ENCODE results near the gene SHOC2. TPM values are rescaled to one million over a fixed set of nuclear protein-coding genes. Genes with fewer than 3 reads are reported as not detected.

Gene SHOC2
- total and polyA plus RNA-seq, 2 of the 4 experiments (the other 2 are of a cell fraction), result 13.4 to 47.5 TPM

DNA sequence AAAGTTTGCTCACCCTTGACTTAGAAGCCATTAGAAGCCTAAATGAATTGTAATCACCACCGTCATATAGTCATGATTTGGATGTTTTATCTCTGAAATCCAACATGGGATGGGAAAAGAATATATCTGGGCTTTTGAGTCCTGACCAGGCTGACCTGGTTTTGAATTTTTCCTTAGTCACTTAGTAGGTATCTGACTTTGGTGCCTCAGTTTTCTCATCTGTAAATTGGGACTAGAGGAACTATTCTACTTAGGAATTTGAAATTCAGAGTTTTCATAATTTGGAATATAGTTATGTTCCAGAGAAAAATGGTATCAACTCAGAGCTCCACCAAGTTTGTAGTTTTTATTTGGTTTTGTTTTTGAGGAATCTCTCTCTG lies 40.9 kb downstream of the SHOC2 start:
- no peak overlapping the region for H3K4ac ChIP-seq (ENCODE audit: low read depth, low read length)
- H4K20me1 ChIP-seq (ENCODE audit: insufficient read depth, low read length), result peaks cover 34% of the 10 kb centered on the region; the same call in 1 of the 2 replicates
- no peak overlapping the region for H2AK9ac ChIP-seq (replicated peaks; ENCODE audit: low read depth, low read length, poor library complexity)
- H2AFZ ChIP-seq (replicated peaks; ENCODE audit: low read length, poor library complexity), result no peak overlapping the region
- CTCF ChIA-PET, result interaction anchor here (0.6 to 0.7 kb wide), 2 partner anchors 137 to 654 kb away, joined by 3 to 4 read pairs; no protein-coding TSS in a partner anchor
- peaks cover 39 to 58% of the 10 kb centered on the region in 2 experiments for H3K79me1 ChIP-seq (ENCODE audit: low read depth in 1 of 2, low read length in 2 of 2)
- H4K8ac ChIP-seq (ENCODE audit: low read depth in 2 of 2, low read length in 2 of 2), result no peak overlapping the region
- H2AK5ac ChIP-seq (ENCODE audit: low read depth, low read length), result no peak overlapping the region
- no peaks in the 10 kb centered on the region for H3K9me1 ChIP-seq (ENCODE audit: insufficient read depth, low read length)
- POLR2A ChIA-PET (ENCODE audit: unreplicated experiment), result no interaction called here
- no peak overlapping the region for H3K9ac ChIP-seq (ENCODE audit: low read depth, low read length)
- H3K9me3 ChIP-seq (ENCODE audit: control insufficient read depth, insufficient read depth, low read length), result no peaks in the 10 kb centered on the region
- no peaks in the 10 kb centered on the region for H3K36me3 ChIP-seq (ENCODE audit: control insufficient read depth, insufficient read depth, low read length)
- DNase-seq, result no peak
- no peak overlapping the region for H2BK15ac ChIP-seq (ENCODE audit: low read depth, low read length)
- ATAC-seq (ENCODE audit: low read depth), result no peak
- in situ Hi-C loops (cut with MboI; ENCODE audit: low sequenced_read_pairs) (no loop called here), intact Hi-C loops (cut with micrococcal nuclease) (no loop called here), dilution Hi-C loops (cut with HindIII; ENCODE audit: low sequenced_read_pairs, unreplicated experiment) (no loop called here)
- no peak overlapping the region for H2BK5ac ChIP-seq (ENCODE audit: low read depth, low read length, poor library complexity, severe bottlenecking)
- H3K27me3 ChIP-seq (ENCODE audit: control insufficient read depth, insufficient read depth, low read length), result no peaks in the 10 kb centered on the region
- BruUV-seq (replicated peaks), result no TSS peak
- H4K5ac ChIP-seq (ENCODE audit: low read depth, low read length), result no peak overlapping the region
- H2BK120ac ChIP-seq (ENCODE audit: low read depth, low read length), result no peak overlapping the region
- H2BK20ac ChIP-seq (ENCODE audit: low read depth, low read length), result no peak overlapping the region
- no CpG with 5 or more reads among the region's 1 CpG for WGBS, 2 experiments (ENCODE audit: extremely low coverage in 2 of 2, insufficient read length in 1 of 2)
- H3K23ac ChIP-seq (ENCODE audit: low read depth, low read length), result no peak overlapping the region
- H3K56ac ChIP-seq (ENCODE audit: extremely low read depth, insufficient read depth, low read length), result no peak overlapping the region
- H3K4me1 ChIP-seq (ENCODE audit: control insufficient read depth, insufficient read depth, low read length), result no peaks in the 10 kb centered on the region; the same call in 1 of the 2 replicates
- H3K4me2 ChIP-seq (ENCODE audit: low read depth, low read length), result no peak overlapping the region
- H3K18ac ChIP-seq (ENCODE audit: low read depth, low read length), result no peak overlapping the region
- no peak overlapping the region for H3K27ac ChIP-seq (ENCODE audit: insufficient read depth, low read length)
- H3K4me3 ChIP-seq (ENCODE audit: insufficient read depth, low read depth, low read length), result no peak overlapping the region
- no peak overlapping the region for H3K14ac ChIP-seq (replicated peaks; ENCODE audit: low read depth, low read length)
- no peak overlapping the region for H4K91ac ChIP-seq (ENCODE audit: insufficient read depth, low read depth, low read length)
- TF ChIP-seq RCOR1 (IDR thresholded peaks at IDR 0.05; ENCODE audit: insufficient replicate concordance, low read length) (no peak), RAD21 (IDR thresholded peaks at IDR 0.05; ENCODE audit: low read length) (no peak), RFX5 (IDR thresholded peaks at IDR 0.05; ENCODE audit: low read depth, low read length) (no peak), POLR2A (IDR thresholded peaks at IDR 0.05; ENCODE audit: low read depth, low read length) (no peak), CEBPB (IDR thresholded peaks at IDR 0.05; ENCODE audit: low read depth, low read length) (no peak), CHD1 (IDR thresholded peaks at IDR 0.05; ENCODE audit: low read depth, low read length) (no peak), BHLHE40 (IDR thresholded peaks at IDR 0.05; ENCODE audit: low read depth, low read length) (no peak), MAFK (IDR thresholded peaks at IDR 0.05; ENCODE audit: low read depth, low read length) (no peak), MAZ (IDR thresholded peaks at IDR 0.05; ENCODE audit: borderline replicate concordance, low read depth, low read length) (no peak), FOS (IDR thresholded peaks at IDR 0.05; ENCODE audit: low read depth, low read length) (no peak), NFE2L2 (IDR thresholded peaks at IDR 0.05; ENCODE audit: low read depth, low read length) (no peak), SMC3 (IDR thresholded peaks at IDR 0.05; ENCODE audit: low read depth, low read length) (no peak), MXI1 (IDR thresholded peaks at IDR 0.05; ENCODE audit: borderline replicate concordance, low read depth, low read length) (no peak)
- TF ChIP-seq, protein P1, sequence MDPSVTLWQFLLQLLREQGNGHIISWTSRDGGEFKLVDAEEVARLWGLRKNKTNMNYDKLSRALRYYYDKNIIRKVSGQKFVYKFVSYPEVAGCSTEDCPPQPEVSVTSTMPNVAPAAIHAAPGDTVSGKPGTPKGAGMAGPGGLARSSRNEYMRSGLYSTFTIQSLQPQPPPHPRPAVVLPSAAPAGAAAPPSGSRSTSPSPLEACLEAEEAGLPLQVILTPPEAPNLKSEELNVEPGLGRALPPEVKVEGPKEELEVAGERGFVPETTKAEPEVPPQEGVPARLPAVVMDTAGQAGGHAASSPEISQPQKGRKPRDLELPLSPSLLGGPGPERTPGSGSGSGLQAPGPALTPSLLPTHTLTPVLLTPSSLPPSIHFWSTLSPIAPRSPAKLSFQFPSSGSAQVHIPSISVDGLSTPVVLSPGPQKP (IDR thresholded peaks at IDR 0.05; ENCODE audit: borderline replicate concordance, low read depth, low read length), result no peak
- TF ChIP-seq, protein P2, sequence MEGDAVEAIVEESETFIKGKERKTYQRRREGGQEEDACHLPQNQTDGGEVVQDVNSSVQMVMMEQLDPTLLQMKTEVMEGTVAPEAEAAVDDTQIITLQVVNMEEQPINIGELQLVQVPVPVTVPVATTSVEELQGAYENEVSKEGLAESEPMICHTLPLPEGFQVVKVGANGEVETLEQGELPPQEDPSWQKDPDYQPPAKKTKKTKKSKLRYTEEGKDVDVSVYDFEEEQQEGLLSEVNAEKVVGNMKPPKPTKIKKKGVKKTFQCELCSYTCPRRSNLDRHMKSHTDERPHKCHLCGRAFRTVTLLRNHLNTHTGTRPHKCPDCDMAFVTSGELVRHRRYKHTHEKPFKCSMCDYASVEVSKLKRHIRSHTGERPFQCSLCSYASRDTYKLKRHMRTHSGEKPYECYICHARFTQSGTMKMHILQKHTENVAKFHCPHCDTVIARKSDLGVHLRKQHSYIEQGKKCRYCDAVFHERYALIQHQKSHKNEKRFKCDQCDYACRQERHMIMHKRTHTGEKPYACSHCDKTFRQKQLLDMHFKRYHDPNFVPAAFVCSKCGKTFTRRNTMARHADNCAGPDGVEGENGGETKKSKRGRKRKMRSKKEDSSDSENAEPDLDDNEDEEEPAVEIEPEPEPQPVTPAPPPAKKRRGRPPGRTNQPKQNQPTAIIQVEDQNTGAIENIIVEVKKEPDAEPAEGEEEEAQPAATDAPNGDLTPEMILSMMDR (conservative IDR thresholded peaks at IDR 0.05; ENCODE audit: low read depth, low read length), result no peak
- TF ChIP-seq, protein P3, sequence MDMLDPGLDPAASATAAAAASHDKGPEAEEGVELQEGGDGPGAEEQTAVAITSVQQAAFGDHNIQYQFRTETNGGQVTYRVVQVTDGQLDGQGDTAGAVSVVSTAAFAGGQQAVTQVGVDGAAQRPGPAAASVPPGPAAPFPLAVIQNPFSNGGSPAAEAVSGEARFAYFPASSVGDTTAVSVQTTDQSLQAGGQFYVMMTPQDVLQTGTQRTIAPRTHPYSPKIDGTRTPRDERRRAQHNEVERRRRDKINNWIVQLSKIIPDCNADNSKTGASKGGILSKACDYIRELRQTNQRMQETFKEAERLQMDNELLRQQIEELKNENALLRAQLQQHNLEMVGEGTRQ (IDR thresholded peaks at IDR 0.05; ENCODE audit: low read depth, low read length), result no peak

All from IMR-90 (cell line).